Activated B cell treated with CpG ODN at 0.5 μM for 24 hours (primary cell): ENCODE results near the gene DLG2. TPM values are rescaled to one million over a fixed set of nuclear protein-coding genes. Genes with fewer than 3 reads are reported as not detected.

Source experiments
- ATAC-seq: fragments of 200-7000 bp; cut with Tn5 transposase; one replicate; pipeline ENCODE4 v1.10.0; 2021; ENCODE audit warnings: low read depth, mild to moderate bottlenecking, moderate library complexity
- CTCF ChIA-PET: fragments of 350-600 bp; sonication (Branson Sonifier 250); formaldehyde crosslinking; loops from one replicate; lab custom pipeline; 2021; ENCODE audit warnings: antibody characterized with exemption; lab: Charles Lee
- POLR2A ChIA-PET: fragments of 350-600 bp; sonication (Branson Sonifier 250); formaldehyde crosslinking; loops from one replicate; lab custom pipeline; 2021; ENCODE audit warnings: antibody characterized with exemption; lab: Charles Lee
- DNase-seq: peaks from one replicate; pipeline ENCODE4 v3.0.0; 2022
- H3K27ac Mint-ChIP-seq: one replicate; pipeline ENCODE4 v1.8.0; 2020; ENCODE audit warnings: mixed read lengths
- H3K27me3 Mint-ChIP-seq: one replicate; pipeline ENCODE4 v1.8.0; 2021; ENCODE audit warnings: mixed read lengths
- H3K36me3 Mint-ChIP-seq: one replicate; pipeline ENCODE4 v1.8.0; 2021; ENCODE audit warnings: low read depth, mixed read lengths
- H3K4me1 Mint-ChIP-seq: one replicate; pipeline ENCODE4 v1.8.0; 2021; ENCODE audit warnings: mixed read lengths
- H3K4me3 Mint-ChIP-seq: one replicate; pipeline ENCODE4 v1.8.0; 2020; ENCODE audit warnings: mild to moderate bottlenecking, mixed read lengths
- H3K9me3 Mint-ChIP-seq: one replicate; pipeline ENCODE4 v1.8.0; 2020; ENCODE audit warnings: mixed read lengths
- intact Hi-C: fragments of 100-400 bp; cut with micrococcal nuclease; formaldehyde crosslinking; loops from one replicate; pipeline ENCODE4 v1.15.1; 2024
- total RNA-seq: library from RNA; stranded (reverse); gene quantifications from 2 replicates; pipeline ENCODE4 v1.2.3, GENCODE V29; 2022
- TF ChIP-seq, protein P1 (sequence below): fragments of 200-600 bp; IDR thresholded peaks from one replicate; pipeline ENCODE4 v1.8.0; 2022; ENCODE audit warnings: antibody characterized with exemption, mild to moderate bottlenecking

Gene DLG2
- total RNA-seq, 1 donor from 2014 or later: 2.7 TPM

DNA sequence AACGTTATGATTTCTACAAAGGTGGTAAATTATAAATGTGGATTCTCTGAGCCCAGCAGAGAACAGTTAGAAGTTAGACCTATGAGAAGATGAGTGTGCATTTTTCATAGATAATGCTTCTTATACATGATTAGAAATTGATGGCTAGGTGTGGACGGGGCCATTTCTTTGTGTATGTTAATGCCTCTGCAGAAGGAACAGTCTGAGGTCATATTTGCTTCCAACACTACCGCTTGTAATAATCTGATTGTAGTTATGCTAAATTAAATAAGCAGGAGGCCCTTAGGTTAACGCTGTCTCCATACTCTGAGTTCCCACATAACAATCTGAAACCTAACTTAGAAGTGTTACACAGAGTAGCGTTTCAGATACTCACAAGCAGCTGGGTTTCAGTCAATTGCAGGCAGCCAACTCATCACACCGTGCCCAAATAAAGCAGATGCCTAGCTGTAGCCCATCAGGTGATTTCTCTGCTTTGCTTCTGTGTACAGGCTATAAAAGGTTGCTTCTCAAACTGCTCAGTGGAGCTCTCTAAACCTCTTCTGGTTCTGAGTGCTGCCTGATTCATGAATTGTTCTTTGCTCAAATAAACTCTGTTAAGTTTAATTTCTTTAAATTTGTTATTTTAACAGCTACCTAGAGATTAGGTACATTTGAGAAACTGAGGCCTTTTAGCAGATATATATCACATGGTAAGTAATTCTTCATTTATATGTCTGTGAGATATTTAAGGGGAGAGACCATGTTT is 1702.2 kb downstream of the DLG2 start:
- DNase-seq (no peak), ATAC-seq (no peak)
- H3K36me3 Mint-ChIP-seq: no peaks in the 10 kb centered on the region
- CTCF ChIA-PET: no interaction called here
- H3K4me1 Mint-ChIP-seq: no peaks in the 10 kb centered on the region
- no peak overlapping the region for H3K27ac Mint-ChIP-seq
- no peaks in the 10 kb centered on the region for H3K9me3 Mint-ChIP-seq
- intact Hi-C loops: no loop called here
- H3K27me3 Mint-ChIP-seq: no peaks in the 10 kb centered on the region
- POLR2A ChIA-PET: no interaction called here
- TF ChIP-seq, protein P1, sequence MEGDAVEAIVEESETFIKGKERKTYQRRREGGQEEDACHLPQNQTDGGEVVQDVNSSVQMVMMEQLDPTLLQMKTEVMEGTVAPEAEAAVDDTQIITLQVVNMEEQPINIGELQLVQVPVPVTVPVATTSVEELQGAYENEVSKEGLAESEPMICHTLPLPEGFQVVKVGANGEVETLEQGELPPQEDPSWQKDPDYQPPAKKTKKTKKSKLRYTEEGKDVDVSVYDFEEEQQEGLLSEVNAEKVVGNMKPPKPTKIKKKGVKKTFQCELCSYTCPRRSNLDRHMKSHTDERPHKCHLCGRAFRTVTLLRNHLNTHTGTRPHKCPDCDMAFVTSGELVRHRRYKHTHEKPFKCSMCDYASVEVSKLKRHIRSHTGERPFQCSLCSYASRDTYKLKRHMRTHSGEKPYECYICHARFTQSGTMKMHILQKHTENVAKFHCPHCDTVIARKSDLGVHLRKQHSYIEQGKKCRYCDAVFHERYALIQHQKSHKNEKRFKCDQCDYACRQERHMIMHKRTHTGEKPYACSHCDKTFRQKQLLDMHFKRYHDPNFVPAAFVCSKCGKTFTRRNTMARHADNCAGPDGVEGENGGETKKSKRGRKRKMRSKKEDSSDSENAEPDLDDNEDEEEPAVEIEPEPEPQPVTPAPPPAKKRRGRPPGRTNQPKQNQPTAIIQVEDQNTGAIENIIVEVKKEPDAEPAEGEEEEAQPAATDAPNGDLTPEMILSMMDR: no peak
- H3K4me3 Mint-ChIP-seq: no peak overlapping the region

DNA sequence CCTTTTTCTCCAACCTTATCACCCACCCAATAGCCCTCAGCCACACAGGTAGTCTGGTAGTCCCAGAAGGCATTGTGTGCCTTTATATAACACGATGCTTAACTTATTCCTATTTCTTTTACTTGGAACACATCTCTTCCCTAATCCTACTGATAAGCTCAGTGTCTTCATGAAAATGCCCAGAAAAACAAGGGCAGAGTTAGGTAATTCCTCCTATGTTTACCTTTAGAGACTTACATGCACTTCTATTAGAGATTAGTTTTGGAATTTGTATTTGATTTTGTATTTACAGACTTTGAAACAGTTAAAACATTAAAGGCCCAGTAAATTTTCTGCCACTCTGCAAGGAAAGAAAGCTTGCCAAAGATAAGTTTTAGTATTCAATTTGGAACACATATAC is 1703.2 kb downstream of the DLG2 start:
- DNase-seq: no peak
- POLR2A ChIA-PET: no interaction called here
- Mint-ChIP-seq H3K27me3 (no peaks in the 10 kb centered on the region), H3K4me1 (no peaks in the 10 kb centered on the region), H3K36me3 (no peaks in the 10 kb centered on the region), H3K27ac (no peak overlapping the region), H3K9me3 (no peaks in the 10 kb centered on the region), H3K4me3 (no peak overlapping the region)
- ATAC-seq: no peak
- intact Hi-C loops: no loop called here
- CTCF ChIA-PET: no interaction called here
- TF ChIP-seq, protein P1: no peak

DNA sequence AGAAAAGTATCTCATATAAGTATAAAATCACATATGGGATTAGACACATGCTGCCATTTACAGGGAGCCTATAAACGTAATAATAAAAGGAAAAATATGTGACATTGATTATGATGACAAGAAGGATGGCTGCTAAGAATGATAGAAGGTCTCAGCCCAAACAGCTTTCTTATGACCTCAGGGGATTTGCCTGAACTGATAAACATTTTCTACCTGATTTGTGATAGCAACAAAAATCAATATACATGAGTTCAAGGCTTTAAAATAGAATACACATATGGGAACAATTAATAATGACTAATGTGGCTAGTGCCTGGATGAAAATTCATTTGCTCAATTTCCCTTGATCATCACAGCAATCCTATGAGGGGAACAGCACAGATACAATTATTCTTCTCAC is 1704.2 kb downstream of the DLG2 start:
- no peaks in the 10 kb centered on the region for H3K9me3 Mint-ChIP-seq
- no peak overlapping the region for H3K27ac Mint-ChIP-seq
- intact Hi-C loops: no loop called here
- ChIA-PET POLR2A (no interaction called here), CTCF (no interaction called here)
- no peaks in the 10 kb centered on the region for H3K36me3 Mint-ChIP-seq
- H3K4me1 Mint-ChIP-seq: no peaks in the 10 kb centered on the region
- no peak for DNase-seq
- no peak overlapping the region for H3K4me3 Mint-ChIP-seq
- no peaks in the 10 kb centered on the region for H3K27me3 Mint-ChIP-seq
- ATAC-seq: no peak
- TF ChIP-seq, protein P1: no peak

DNA sequence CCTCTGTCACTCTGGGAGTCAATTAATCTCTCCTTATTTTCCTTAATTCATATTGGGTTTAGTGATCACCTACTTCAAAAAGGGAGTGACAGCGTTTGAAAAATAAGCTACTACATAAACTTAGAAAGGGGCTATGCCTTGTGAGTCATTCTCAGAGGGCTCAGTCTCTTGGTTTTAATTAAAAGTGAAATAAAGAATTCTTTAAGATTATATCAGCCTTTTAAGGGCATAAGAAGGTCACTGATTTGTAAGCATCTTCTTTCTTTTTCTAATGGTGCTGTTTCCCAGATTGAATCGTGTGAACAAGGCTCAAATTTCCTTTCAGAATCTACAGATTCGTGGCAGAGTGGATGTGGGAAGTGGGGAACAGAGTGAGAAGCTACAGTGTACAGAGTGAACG is 1704.8 kb downstream of the DLG2 start:
- ChIA-PET POLR2A (no interaction called here), CTCF (no interaction called here)
- Mint-ChIP-seq H3K36me3 (no peaks in the 10 kb centered on the region), H3K4me1 (no peaks in the 10 kb centered on the region), H3K4me3 (no peak overlapping the region), H3K27ac (no peak overlapping the region), H3K27me3 (no peaks in the 10 kb centered on the region), H3K9me3 (no peaks in the 10 kb centered on the region)
- DNase-seq: no peak
- TF ChIP-seq, protein P1: no peak
- no peak for ATAC-seq
- intact Hi-C loops: no loop called here

DNA sequence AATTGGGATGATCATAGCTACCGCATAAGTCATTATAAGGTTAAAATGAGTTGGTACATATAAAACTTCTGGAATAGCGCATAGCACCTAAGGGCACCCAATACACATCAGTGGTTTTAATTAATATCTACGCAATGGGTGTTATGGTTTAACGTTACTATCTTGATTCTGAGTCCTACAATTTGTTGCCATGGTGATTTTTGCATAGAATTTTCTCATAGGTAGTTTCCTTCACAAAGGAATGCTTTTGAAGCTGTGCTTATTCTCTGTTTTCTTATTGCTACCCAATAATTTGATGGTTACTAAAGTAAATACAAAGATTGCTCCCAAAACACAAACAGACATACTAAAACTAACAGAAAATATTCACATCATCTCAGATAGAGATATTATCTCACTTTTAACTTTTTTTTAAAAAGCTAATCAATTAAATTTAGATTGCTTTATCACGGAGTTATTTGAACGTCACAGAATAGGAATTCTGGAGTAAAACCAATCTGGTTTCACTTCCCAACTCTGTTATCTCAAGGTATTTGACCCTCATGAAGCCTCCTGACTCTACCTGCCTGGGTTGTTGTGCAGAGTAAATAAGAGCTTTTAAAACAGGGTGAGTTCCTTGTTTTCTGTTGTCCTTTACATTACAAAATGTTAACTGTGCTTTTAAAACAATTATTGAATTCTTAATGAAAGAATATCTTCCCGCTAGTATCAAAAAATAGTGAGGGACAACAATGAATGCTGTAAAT is 1705.5 kb downstream of the DLG2 start:
- POLR2A ChIA-PET: no interaction called here
- H3K4me3 Mint-ChIP-seq: no peak overlapping the region
- intact Hi-C loops: no loop called here

More for the DNA sequence above, 1705.5 kb downstream of the DLG2 start:
- CTCF ChIA-PET: no interaction called here
- Mint-ChIP-seq H3K36me3 (no peaks in the 10 kb centered on the region), H3K27ac (no peak overlapping the region), H3K27me3 (no peaks in the 10 kb centered on the region), H3K9me3 (no peaks in the 10 kb centered on the region), H3K4me1 (no peaks in the 10 kb centered on the region)
- ATAC-seq: no peak
- no peak for DNase-seq
- TF ChIP-seq, protein P1: no peak
